CD4-positive, alpha-beta T cell treated with Interleukin-4 for 4 hours (primary cell): Measurements from ENCODE around the gene HIPK1.
"Not testable (repeated sequence)": the region's sequence is repeated elsewhere in the genome, so short reads cannot be mapped to it uniquely, and the experiment has no call there.

Experiments used
- DNase-seq: peaks from one replicate; pipeline ENCODE4 v3.0.0-alpha.2; 2020

Gene HIPK1

DNA sequence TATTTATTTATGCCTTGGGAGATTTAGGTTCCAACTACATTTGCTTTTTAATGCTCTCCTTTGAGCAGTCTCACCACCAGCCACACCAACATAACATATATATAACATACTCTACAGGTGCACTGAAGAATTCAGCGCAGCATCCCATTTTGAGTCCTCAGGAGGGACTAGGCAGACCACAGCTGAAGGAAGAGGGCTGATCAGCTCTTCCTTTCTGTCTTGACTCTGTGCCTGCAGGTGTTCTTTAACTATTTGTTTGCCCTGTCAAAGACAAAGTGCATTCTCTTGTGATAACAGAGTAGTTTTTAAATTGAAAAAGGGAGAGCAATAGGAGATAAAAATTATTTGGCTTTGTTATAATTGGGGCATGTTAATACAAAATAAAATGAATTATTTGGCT, 17.0 kb downstream of the HIPK1 start:
- no peak for DNase-seq

DNA sequence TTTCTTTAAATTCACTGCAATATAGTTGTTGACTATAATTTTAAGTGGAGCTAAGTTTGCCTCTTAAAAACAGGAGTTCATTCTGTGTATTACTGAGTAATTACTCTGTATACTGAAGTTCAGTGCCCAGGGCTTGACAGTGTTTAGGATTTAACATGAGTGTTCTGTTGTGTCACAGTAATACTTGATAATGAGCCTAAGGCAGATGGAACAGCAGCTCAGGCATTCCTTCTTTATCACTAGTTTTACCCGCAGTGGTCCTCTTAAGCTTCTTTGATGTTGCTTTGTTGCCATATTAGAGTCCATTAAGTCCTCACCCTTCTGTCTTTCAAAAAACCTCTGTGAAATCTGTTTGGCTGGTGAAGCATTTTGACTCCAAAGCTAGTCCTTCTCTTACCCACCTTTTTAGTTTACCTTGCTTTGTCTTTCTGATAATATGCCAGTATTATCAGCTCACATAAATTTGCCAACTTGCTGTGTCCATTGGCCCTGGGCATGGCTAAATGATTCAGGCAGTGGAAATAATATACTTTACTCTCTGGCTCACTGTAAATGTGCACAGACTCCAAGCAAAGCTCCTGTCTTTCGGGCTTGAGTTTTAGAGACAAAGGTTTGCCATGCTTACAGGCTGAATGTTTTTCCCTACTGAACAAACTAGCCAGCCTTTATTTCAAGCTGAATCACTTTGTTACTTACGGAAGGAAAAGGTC, 17.7 kb downstream of the HIPK1 start:
- DNase-seq = no peak

DNA sequence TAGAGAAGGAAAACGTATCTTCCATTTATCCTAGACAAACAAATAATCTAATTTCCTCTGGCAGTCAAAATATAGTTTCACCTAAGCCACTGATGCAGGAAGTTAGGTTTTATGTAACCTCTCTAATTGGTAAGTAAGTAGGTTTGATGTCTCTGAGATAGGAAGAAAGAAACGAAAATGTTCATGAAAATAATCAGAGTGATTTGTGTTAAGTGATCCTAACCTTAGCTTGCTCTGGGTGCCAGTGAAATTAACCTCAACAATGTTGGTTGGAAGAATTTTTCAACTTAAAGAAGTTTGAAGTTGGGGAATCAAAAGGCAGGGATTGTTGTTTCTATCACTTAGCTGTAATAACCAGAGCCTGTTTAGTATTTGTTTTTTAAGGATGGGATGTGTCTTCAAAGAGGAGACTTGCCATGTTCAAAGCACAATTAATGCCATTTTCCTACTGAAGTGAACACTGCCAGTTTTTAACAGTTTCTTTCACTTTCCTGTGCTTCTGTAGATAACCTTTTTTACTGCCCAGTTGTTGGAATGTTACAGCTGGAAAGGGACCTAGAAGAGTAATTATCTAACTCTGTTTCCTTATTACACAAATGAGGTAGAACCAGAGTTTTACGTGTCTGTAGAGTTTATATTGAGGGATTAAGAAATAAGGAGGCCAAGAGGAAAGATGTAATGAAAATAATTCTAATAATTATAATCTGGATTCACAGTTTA, 18.4 kb downstream of the HIPK1 start:
- DNase-seq = peak; percentile 40

- not testable (repeated sequence) for DNase-seq
Observed at GRCh38 chr1:113948151-113948550, 19.0 kb downstream of the HIPK1 start.

GRCh38 chr1:113949007-113949406, 19.9 kb downstream of the HIPK1 start:
- DNase-seq = no peak

- no peak for DNase-seq
Observed at GRCh38 chr1:113950908-113951307, 21.8 kb downstream of the HIPK1 start.

GRCh38 chr1:113951719-113952118, 22.6 kb downstream of the HIPK1 start:
- DNase-seq = no peak

GRCh38 chr1:113957984-113958383, 28.9 kb downstream of the HIPK1 start:
- DNase-seq = no peak

DNA sequence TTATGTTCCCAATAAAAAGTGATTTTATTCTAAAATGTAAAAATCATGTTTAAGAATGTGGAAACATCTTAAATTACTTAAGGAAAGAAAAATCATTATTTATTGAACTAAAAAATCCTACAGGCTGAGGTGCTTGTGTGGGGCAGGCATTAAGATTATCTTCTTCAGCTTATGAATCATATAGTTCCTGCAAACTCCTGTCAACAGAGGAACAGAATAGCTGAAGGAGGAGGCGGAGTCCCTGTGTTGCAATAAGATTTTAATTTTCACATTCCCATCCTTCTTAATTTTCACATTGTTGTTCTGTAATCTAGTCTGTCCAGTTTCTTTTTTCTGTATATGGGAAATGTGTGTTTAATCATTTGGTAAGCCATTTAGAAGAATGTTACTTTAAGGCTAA, 29.6 kb downstream of the HIPK1 start:
- DNase-seq = no peak

DNA sequence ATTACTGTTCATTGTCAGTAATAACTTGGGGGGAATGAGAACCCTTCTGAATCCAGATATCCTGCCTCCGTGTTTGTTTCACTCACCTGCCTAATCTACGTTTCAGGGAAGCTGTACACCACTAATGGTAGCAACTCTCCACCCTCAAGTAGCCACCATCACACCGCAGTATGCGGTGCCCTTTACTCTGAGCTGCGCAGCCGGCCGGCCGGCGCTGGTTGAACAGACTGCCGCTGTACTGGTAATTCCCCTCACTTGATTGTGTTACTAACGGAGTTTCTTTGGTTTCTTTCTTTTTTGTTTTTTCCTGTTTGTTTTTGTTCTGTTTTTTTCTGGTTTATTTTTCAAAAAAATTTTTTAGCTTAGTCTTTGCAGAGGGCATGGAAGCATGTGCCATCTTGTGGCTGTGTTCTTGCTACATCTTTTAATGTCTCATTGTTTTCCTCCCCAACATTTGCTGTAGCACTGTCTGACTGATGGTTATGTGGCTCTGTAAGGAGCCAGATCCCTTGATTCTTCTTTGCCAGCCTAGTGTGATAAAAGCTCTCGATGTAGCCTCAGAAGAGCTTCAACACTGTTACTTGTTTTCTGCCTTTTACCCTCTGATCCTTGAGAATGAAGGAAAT, 34.3 kb downstream of the HIPK1 start:
- DNase-seq = no peak

DNA sequence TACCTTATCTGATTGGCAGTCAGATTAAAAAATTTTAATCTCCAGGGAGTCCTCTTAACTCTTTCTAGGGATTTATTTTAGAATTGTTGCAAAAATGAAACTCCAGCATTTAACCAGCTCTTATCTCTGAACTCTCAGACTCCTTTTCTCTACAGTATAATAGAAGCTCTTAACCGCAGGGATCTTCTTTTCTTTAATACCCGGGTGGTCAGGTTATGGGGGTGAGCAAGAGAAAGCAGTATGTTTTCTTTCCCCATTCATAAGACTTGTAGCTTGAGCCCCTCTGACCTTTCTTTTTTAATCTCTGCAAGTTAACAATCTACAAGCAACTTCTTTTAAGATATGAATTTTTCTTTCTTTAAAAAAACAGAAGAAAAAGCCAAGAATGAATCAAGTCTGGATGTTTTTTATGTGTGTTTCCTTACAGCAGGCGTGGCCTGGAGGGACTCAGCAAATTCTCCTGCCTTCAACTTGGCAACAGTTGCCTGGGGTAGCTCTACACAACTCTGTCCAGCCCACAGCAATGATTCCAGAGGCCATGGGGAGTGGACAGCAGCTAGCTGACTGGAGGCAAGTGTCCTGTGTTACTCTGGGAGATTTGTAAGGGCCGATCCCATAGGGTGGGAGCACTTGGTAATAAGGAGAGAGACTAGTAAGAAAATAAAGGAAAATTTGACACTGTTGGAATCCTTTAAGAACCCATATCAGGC, 36.7 kb downstream of the HIPK1 start:
- DNase-seq = no peak

GRCh38 chr1:113972954-113973353, 43.8 kb downstream of the HIPK1 start:
- DNase-seq = no peak

- peak; percentile 36 for DNase-seq
Observed at GRCh38 chr1:113975211-113975895, 46.2 kb downstream of the HIPK1 start.

GRCh38 chr1:113976609-113977278, 47.6 kb downstream of the HIPK1 start:
- DNase-seq = no peak

- no peak for DNase-seq
Observed at GRCh38 chr1:113977906-113978305, 48.8 kb downstream of the HIPK1 start.

- peak; percentile 39 for DNase-seq
Observed at GRCh38 chr1:113978863-113979702, 50.0 kb downstream of the HIPK1 start, which contains the start of gene OLFML3. Gene OLFML3, plus strand, starts transcription at chr1:113979474. Its CDS starts 43 bp downstream, at chr1:113979517.

GRCh38 chr1:113980110-113980509, 51.0 kb downstream of the HIPK1 start:
- DNase-seq = no peak

DNA sequence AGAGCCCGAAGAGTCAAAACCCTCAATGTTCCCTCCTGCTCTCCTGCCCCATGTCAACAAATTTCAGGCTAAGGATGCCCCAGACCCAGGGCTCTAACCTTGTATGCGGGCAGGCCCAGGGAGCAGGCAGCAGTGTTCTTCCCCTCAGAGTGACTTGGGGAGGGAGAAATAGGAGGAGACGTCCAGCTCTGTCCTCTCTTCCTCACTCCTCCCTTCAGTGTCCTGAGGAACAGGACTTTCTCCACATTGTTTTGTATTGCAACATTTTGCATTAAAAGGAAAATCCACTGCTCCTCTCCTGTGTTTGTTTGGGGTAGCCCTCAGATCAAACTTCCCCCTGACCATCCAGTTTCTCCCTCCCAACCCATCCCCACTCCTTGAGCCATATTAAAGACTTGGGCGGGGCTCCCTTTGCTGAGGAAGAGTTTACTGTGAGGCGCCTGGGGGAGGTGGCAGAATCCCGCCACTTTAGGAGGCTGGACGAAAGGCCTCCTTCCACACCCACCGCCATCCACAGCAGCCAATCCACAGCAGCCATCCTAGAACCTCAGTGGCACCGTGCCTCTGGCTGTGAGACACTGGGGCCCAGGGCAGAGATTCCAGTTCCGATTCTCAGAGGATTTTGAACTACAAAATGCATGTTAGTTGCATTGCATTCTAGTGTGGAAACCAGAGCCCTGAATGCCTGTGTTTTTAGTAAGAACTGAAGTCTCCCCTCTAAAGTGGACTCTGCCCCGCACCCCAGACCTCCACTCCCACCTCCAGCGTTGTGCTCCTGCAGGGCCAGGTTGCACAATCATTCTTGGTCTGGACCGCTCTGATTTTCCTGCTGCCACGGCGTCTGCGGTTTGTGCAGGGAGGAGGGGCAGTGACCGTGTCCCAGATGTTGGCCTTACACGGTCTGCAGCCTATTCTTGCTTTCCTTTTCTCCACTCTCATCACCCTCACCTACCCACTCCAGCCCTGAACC, 53.1 kb downstream of the HIPK1 start:
- no peak for DNase-seq

DNA sequence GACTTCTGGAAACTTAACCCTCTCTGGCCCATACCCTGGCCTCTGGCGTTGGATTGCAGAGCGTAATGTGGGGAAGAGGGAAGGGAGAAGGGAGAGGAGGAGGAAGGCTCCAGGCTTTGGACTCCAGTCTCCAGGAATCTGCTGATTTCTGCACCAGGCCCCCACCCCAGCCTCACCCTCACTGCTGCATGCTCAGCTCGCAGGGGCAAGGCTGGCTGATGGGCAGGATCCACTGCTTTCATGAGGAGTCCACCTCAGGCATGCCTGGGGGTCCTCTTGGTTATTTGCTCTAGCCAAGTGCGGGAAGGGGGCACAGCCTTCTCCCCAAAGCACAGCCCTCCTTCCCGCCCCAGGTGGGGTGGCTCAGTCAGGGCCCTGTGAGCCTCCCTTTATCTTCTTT, 53.8 kb downstream of the HIPK1 start:
- no peak for DNase-seq

DNA sequence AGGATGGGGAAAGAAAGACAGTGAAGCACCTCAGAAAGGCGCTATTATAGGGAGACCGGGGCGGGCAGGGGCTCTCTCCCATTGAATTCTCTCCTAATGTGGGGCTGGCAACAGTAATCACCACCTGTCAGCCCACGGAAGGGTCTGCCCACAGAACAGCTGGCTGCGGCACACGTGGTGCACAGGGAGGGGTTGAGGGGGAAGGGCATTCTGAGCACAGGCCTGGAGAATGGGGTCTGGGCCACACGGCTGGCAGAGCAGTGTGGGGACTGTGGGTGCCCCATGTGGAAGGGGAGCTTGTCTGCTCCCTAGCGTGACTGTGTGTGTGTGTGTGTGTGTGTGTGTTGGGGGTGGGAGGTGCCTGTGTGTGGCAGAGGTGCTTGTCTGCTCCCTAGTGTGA, 54.3 kb downstream of the HIPK1 start:
- DNase-seq = no peak
